T-helper 17 cell (primary cell): ENCODE results near the gene EBF3. TPM values are rescaled to one million over a fixed set of nuclear protein-coding genes. Genes with fewer than 3 reads are reported as not detected.
A peak's percentile ranks its signal among the peaks of the same experiment; 100 is the strongest.

Source experiments
- ATAC-seq: fragments of 150-1000 bp; cut with Tn5 transposase; 2 replicates; pipeline ENCODE4 v1.10.0; 2021; ENCODE audit warnings: mild to moderate bottlenecking, moderate library complexity
- DNase-seq, 3 donors: peaks; one replicate each; pipeline versions ENCODE4 v3.0.0 to v3.0.0-alpha.2; 2020 to 2021
- H3K9me3 ChIP-seq: one replicate; pipeline ENCODE4 v1.7.0; 2013; ENCODE audit warnings: low read length, mild to moderate bottlenecking; ENCODE audit not compliant: control insufficient read depth, poor library complexity, severe bottlenecking
- H3K27ac Mint-ChIP-seq: one replicate; pipeline ENCODE4 v1.8.0; 2022; ENCODE audit warnings: mild to moderate bottlenecking, moderate library complexity, mixed read lengths
- H3K27me3 Mint-ChIP-seq: one replicate; pipeline ENCODE4 v1.8.0; 2022; ENCODE audit warnings: mixed read lengths
- H3K36me3 Mint-ChIP-seq: one replicate; pipeline ENCODE4 v1.8.0; 2022; ENCODE audit warnings: low read depth, mixed read lengths
- H3K4me1 Mint-ChIP-seq: one replicate; pipeline ENCODE4 v1.8.0; 2022; ENCODE audit warnings: mild to moderate bottlenecking, mixed read lengths
- H3K4me3 Mint-ChIP-seq: one replicate; pipeline ENCODE4 v1.8.0; 2022; ENCODE audit warnings: mild to moderate bottlenecking, moderate library complexity, mixed read lengths
- total RNA-seq, 4 donors: library from RNA in 2 of 4; stranded (reverse) in 2 of 4; gene quantifications; one replicate each; pipeline ENCODE4 v1.2.3 and lab custom pipeline; 2022 to 2026

The EBF3 gene
- total RNA-seq, 2 donors from 2014 or later, result not detected

GRCh38 chr10:129883029-129883428, 81.0 kb downstream of the EBF3 start:
- H3K27me3 Mint-ChIP-seq, result peaks cover 41% of the 10 kb centered on the region
- H3K36me3 Mint-ChIP-seq, result no peaks in the 10 kb centered on the region
- DNase-seq, result no peak
- no peak for ATAC-seq
- no peaks in the 10 kb centered on the region for H3K4me1 Mint-ChIP-seq
- no peak overlapping the region for H3K4me3 Mint-ChIP-seq
- H3K9me3 ChIP-seq, result no peaks in the 10 kb centered on the region
- no peak overlapping the region for H3K27ac Mint-ChIP-seq

GRCh38 chr10:129882291-129883010, 81.6 kb downstream of the EBF3 start:
- no peak for DNase-seq
- H3K27me3 Mint-ChIP-seq, result peaks cover 41% of the 10 kb centered on the region
- no peak overlapping the region for H3K27ac Mint-ChIP-seq
- no peak overlapping the region for H3K4me3 Mint-ChIP-seq
- ATAC-seq, result no peak
- H3K9me3 ChIP-seq, result no peaks in the 10 kb centered on the region
- H3K4me1 Mint-ChIP-seq, result no peaks in the 10 kb centered on the region
- H3K36me3 Mint-ChIP-seq, result no peaks in the 10 kb centered on the region

GRCh38 chr10:129881641-129882040, 82.4 kb downstream of the EBF3 start:
- Mint-ChIP-seq H3K27me3 (peaks cover 39% of the 10 kb centered on the region), H3K36me3 (no peaks in the 10 kb centered on the region), H3K4me3 (no peak overlapping the region), H3K4me1 (no peaks in the 10 kb centered on the region), H3K27ac (no peak overlapping the region)
- no peak for DNase-seq
- ATAC-seq, result no peak
- no peaks in the 10 kb centered on the region for H3K9me3 ChIP-seq

DNA sequence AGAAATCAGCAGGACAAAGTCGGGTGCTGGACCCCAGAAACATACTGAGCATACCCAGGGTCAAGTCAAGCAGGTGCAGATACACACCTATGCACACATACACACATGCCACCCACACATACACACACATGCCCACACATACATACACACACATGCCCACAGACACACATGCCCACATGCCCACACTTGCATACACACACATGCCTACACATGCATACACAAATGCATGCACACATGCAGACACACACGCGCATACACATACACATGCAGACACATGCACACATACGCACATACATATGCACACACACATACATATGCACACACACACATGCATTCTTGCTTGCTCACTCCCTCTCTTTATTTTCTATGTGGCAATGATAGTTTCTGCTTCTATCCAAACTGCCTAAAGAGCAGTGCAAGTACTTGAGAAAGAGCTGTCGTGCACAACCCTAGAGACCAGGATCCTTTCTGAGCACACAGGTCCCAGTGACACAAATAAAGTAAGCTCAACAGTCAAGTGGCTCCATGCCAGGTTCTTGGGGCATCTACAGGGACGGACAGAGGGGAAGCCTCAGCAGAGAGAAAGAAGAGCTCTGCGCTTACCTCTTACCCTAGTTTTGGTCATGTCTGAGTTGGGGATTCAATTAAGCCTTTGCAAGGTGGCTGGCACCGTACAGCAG, 83.7 kb downstream of the EBF3 start:
- H3K27me3 Mint-ChIP-seq, result peaks cover 35% of the 10 kb centered on the region
- no peak for DNase-seq
- H3K9me3 ChIP-seq, result no peaks in the 10 kb centered on the region
- no peak overlapping the region for H3K4me3 Mint-ChIP-seq
- no peaks in the 10 kb centered on the region for H3K4me1 Mint-ChIP-seq
- no peaks in the 10 kb centered on the region for H3K36me3 Mint-ChIP-seq
- no peak for ATAC-seq
- H3K27ac Mint-ChIP-seq, result no peak overlapping the region

DNA sequence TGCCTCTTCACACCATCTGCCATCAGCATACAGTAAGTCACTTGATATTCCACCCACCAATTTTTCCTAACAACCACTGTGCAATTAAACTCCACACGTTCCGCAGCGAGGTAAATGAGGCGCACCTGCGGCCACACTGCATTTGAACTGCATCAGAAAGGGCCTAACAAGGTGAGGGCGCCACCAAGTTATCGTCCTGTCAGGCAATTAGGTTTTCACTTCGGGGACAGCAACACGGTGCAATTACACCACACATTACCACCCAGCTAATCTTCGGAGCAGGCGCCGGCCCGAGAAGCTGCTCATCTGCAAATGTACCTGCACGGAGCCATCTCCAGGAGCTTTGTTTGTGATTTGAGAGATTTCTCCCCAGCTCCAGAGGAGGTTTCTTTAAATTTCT, 84.4 kb downstream of the EBF3 start:
- H3K4me1 Mint-ChIP-seq, result no peaks in the 10 kb centered on the region

DNA sequence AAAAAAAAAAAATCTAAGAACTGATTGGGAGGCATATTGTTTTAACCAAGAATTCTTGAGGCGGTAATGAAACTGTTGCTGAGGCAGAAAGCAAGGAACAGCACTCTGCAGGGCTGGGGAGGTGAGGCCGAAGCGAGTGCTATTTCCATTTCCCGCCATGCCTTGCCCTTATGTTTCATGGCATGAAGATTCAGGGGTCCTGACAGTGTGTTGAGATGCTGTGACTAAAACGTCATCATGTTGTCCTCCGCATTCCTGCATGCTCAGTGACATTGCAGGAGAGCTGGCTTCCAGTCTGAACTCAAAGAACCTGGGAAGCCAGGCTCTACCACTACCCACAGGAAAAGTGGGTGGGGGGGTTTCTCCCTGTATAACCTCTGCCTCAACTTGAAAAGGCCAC, 85.2 kb downstream of the EBF3 start:
- no peaks in the 10 kb centered on the region for H3K4me1 Mint-ChIP-seq
- DNase-seq, result no peak

More for the DNA sequence above, 84.4 kb downstream of the EBF3 start:
- H3K27me3 Mint-ChIP-seq, result peaks cover 28% of the 10 kb centered on the region
- DNase-seq, result no peak
- H3K36me3 Mint-ChIP-seq, result no peaks in the 10 kb centered on the region
- no peak overlapping the region for H3K4me3 Mint-ChIP-seq
- no peaks in the 10 kb centered on the region for H3K9me3 ChIP-seq
- ATAC-seq, result no peak
- H3K27ac Mint-ChIP-seq, result no peak overlapping the region

DNA sequence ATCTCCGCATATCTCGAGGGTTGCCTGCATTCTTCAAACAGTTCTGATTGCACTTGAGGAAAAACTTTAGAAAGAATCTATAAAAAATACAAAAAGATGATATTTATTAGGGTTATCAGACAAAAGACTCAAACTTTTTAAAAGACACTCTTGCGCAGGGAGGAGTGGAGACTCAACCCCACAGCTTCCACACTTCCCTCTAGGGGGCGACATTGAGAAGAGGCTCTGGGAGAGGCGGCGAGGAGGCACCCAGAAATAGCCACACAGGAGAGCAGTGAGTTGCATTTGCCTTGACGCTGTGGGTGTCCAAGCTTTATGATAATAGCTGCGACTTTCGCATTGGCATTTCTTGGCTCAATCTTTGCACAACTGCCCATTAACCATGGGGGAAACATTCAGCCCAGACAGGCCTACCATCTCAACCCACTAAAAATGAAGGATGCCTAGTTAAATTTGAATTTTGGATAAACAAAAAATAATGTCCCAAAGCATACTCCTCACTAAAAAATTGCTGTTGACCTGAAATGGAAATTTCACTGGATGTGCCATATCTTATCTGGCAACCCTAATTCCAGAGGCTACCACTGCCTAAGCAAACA, 86.2 kb downstream of the EBF3 start:
- no peaks in the 10 kb centered on the region for H3K9me3 ChIP-seq
- DNase-seq (peak in 1 of 3 donors; percentile 17), ATAC-seq (peak; percentile 54)
- no peaks in the 10 kb centered on the region for H3K4me1 Mint-ChIP-seq
- H3K36me3 Mint-ChIP-seq, result no peaks in the 10 kb centered on the region
- H3K27ac Mint-ChIP-seq, result no peak overlapping the region
- H3K4me3 Mint-ChIP-seq, result no peak overlapping the region
- H3K27me3 Mint-ChIP-seq, result peaks cover 34% of the 10 kb centered on the region

More for the DNA sequence above, 85.2 kb downstream of the EBF3 start:
- Mint-ChIP-seq H3K4me3 (no peak overlapping the region), H3K27me3 (peaks cover 32% of the 10 kb centered on the region), H3K36me3 (no peaks in the 10 kb centered on the region), H3K27ac (no peak overlapping the region)
- no peak for ATAC-seq
- H3K9me3 ChIP-seq, result no peaks in the 10 kb centered on the region

DNA sequence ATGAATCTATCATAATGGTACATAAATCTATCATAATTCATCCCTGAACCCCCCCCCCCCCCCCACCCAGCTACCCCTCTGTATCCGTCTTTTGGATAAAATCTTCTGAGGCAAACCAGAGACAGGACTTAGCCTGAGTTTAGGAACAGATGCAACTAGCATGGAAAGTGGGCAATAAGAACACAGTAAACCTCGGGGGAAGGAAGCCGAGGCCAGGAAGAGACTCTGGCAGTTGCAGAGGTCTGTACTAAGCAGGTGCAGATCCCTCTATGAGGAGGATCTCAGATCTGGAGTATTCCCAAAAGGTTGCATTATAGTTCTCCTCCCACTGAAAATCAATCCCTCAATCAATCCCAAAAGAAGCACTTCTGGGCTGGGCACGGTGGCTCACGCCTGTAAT, 87.2 kb downstream of the EBF3 start:
- H3K4me3 Mint-ChIP-seq, result no peak overlapping the region
- no peaks in the 10 kb centered on the region for H3K4me1 Mint-ChIP-seq
- H3K27ac Mint-ChIP-seq, result no peak overlapping the region
- peaks cover 40% of the 10 kb centered on the region for H3K27me3 Mint-ChIP-seq
- no peaks in the 10 kb centered on the region for H3K36me3 Mint-ChIP-seq
- ATAC-seq (no peak), DNase-seq (no peak)
- no peaks in the 10 kb centered on the region for H3K9me3 ChIP-seq

- H3K4me3 Mint-ChIP-seq, result no peak overlapping the region
- H3K9me3 ChIP-seq, result no peaks in the 10 kb centered on the region
- DNase-seq, result no peak
- H3K36me3 Mint-ChIP-seq, result no peaks in the 10 kb centered on the region
- no peaks in the 10 kb centered on the region for H3K4me1 Mint-ChIP-seq
- ATAC-seq, result no peak
- peaks cover 36% of the 10 kb centered on the region for H3K27me3 Mint-ChIP-seq
- no peak overlapping the region for H3K27ac Mint-ChIP-seq
Measured at GRCh38 chr10:129875993-129876726, 87.9 kb downstream of the EBF3 start.

- no peak overlapping the region for H3K4me3 Mint-ChIP-seq
- H3K27ac Mint-ChIP-seq, result no peak overlapping the region
- peaks cover 30% of the 10 kb centered on the region for H3K27me3 Mint-ChIP-seq
- no peaks in the 10 kb centered on the region for H3K4me1 Mint-ChIP-seq
- H3K36me3 Mint-ChIP-seq, result no peaks in the 10 kb centered on the region
- ATAC-seq, result no peak
- no peak for DNase-seq
- H3K9me3 ChIP-seq, result no peaks in the 10 kb centered on the region
Measured at GRCh38 chr10:129873351-129873750, 90.7 kb downstream of the EBF3 start.

GRCh38 chr10:129871966-129872365, 92.1 kb downstream of the EBF3 start:
- Mint-ChIP-seq H3K36me3 (no peaks in the 10 kb centered on the region), H3K4me3 (no peak overlapping the region), H3K27ac (no peak overlapping the region), H3K4me1 (no peaks in the 10 kb centered on the region), H3K27me3 (peaks cover 30% of the 10 kb centered on the region)
- H3K9me3 ChIP-seq, result no peaks in the 10 kb centered on the region
- ATAC-seq (no peak), DNase-seq (no peak)

DNA sequence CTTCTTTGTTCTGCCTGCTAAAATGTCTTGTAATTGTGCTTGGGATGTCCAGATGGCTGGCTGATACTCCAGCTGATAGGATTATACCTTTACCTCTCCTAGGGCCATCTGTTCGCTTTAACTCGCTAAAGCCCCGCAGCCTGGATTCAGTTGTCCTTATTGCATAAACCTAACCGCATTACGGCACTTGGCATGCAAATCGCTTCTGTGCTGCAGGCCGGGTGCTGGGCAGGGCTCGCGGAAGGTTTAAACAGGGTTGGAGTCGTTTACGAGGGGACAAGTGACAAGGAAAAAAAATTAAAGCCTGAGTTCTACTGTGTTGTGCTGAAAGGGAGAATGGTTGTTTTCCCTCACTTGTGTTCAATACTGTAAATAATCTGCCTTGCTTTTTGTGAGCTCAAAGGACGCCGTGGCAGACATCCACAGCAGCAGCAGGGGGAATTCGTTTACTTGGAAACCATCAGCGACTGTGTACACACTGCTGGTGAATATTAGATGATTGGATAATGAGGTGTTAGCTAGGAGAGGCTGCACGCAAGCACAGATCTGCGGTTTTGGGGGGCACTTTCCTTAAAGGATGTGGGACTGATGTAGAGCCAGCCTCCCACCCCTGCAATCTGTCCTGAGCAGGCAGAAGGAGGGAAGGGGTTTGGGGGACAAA, 93.0 kb downstream of the EBF3 start:
- DNase-seq (no peak), ATAC-seq (no peak)
- no peaks in the 10 kb centered on the region for H3K9me3 ChIP-seq
- Mint-ChIP-seq H3K27ac (no peak overlapping the region), H3K4me3 (no peak overlapping the region), H3K27me3 (peaks cover 30% of the 10 kb centered on the region), H3K4me1 (no peaks in the 10 kb centered on the region), H3K36me3 (no peaks in the 10 kb centered on the region)

- no peaks in the 10 kb centered on the region for H3K36me3 Mint-ChIP-seq
Measured at GRCh38 chr10:129870474-129870757, 93.7 kb downstream of the EBF3 start.

More at GRCh38 chr10:129870474-129870757, 93.7 kb downstream of the EBF3 start:
- DNase-seq, result no peak
- no peak overlapping the region for H3K4me3 Mint-ChIP-seq
- no peak overlapping the region for H3K27ac Mint-ChIP-seq
- no peaks in the 10 kb centered on the region for H3K9me3 ChIP-seq
- no peak for ATAC-seq
- peaks cover 26% of the 10 kb centered on the region for H3K27me3 Mint-ChIP-seq
- no peaks in the 10 kb centered on the region for H3K4me1 Mint-ChIP-seq
